HT1080 (cell line): ENCODE measurements around the gene NEU4. TPM values are rescaled to one million over a fixed set of nuclear protein-coding genes. Genes with fewer than 3 reads are reported as not detected.
"Not testable (repeated sequence)": the region's sequence is repeated elsewhere in the genome, so short reads cannot be mapped to it uniquely, and the experiment has no call there.

Experiments
- DNase-seq: peaks from one replicate; pipeline ENCODE4 v3.0.0-alpha.2; 2015; ENCODE audit warnings: low read depth
- total RNA-seq: library from RNA; depleted of rRNA; stranded (reverse); fragments of >200 nt; shearing (Covaris generic); gene quantifications from 2 replicates; pipeline ENCODE4 v1.2.3, GENCODE V29; 2014

The NEU4 gene
- total RNA-seq, 1 experiment from 2014 or later, result not detected

GRCh38 chr2:241774419-241775222 is 34.4 kb upstream of the NEU4 start:
- peak; percentile 49 for DNase-seq

- DNase-seq, result no peak
These were observed 33.5 kb upstream of the NEU4 start for GRCh38 chr2:241775223-241776177.

GRCh38 chr2:241776336-241777169 is 32.4 kb upstream of the NEU4 start, which contains the start of gene GAL3ST2:
Gene GAL3ST2 (plus strand): TSS chr2:241776822. CDS start chr2:241776956, 134 bp downstream.
- no peak for DNase-seq

- DNase-seq, result no peak
These were observed 31.8 kb upstream of the NEU4 start for GRCh38 chr2:241777170-241777685.

GRCh38 chr2:241777686-241778627 is 31.0 kb upstream of the NEU4 start:
- DNase-seq, result no peak

- DNase-seq, result no peak
These were observed 27.9 kb upstream of the NEU4 start for GRCh38 chr2:241780939-241781569.

- DNase-seq, result not testable (repeated sequence)
These were observed 26.9 kb upstream of the NEU4 start for GRCh38 chr2:241782053-241782452.

- DNase-seq, result no peak
These were observed 20.9 kb upstream of the NEU4 start for GRCh38 chr2:241788135-241788534.

GRCh38 chr2:241788572-241788971 is 20.4 kb upstream of the NEU4 start:
- peak; percentile 64 for DNase-seq

- DNase-seq, result peak; percentile 25
These were observed 17.6 kb upstream of the NEU4 start for GRCh38 chr2:241791385-241791784.

- DNase-seq, result no peak
These were observed 15.6 kb upstream of the NEU4 start for GRCh38 chr2:241793385-241793784.

GRCh38 chr2:241794250-241794823 is 14.7 kb upstream of the NEU4 start:
- no peak for DNase-seq

- no peak for DNase-seq
These were observed 13.7 kb upstream of the NEU4 start for GRCh38 chr2:241795021-241795999.

- DNase-seq, result no peak
These were observed 12.8 kb upstream of the NEU4 start for GRCh38 chr2:241796209-241796608.

GRCh38 chr2:241796610-241797138 is 12.3 kb upstream of the NEU4 start:
- no peak for DNase-seq

GRCh38 chr2:241797441-241798080 is 11.4 kb upstream of the NEU4 start:
- no peak for DNase-seq

- DNase-seq, result no peak
These were observed 10.8 kb upstream of the NEU4 start for GRCh38 chr2:241798081-241798630.
